Kidney glomerular epithelial cell (primary cell): ENCODE measurements around the gene ACADVL.

Experiments used
- DNase-seq: peaks from one replicate; lab custom pipeline; 2025; lab: John Stamatoyannopoulos, UW

ACADVL gene

GRCh38 chr17:7251661-7252175, 32.0 kb downstream of the ACADVL start, which contains the start of gene CTDNEP1:
Gene CTDNEP1, minus strand, starts transcription at chr17:7251734. Its CDS starts 438 bp downstream, at chr17:7251296.
- peak; percentile 98 for DNase-seq

DNA sequence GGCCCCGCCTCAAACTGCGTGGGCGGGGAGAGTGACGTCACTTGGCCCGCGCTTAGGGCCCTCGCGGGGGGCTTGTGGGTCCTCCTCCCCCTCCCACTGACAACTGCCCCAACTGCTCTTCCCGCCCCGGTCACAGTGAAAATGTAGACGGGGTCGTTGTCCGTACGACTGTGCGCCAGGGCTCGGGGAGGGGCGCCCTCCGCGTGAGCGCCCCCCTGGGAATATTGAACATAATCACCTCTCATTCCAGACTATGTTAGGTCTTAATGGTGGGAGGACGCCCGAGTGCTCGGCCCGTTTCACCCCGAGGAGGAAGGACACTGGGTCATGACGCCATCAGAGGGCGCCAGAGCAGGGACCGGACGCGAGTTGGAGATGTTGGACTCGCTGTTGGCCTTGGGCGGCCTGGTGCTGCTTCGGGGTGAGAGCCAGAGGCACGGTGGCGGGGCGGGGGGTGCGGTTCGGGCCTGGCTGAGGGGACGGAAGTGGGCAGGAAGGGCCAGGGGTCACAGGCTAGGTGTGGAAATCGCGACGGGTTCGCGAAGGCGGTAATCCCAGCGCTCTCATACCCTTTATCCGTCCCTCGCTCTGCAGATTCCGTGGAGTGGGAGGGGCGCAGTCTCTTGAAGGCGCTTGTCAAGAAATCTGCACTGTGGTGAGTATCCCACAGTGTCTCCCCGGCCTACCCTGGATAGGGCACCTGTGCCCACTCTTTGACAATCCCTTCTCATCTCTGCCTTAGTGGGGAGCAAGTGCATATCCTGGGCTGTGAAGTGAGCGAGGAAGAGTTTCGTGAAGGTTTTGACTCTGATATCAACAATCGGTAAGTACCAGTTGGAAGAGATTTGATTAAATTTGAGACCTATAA, 32.7 kb downstream of the ACADVL start, which contains the start of gene ELP5:
ELP5 (plus strand) TSS at position 40 of the 868 bp plus-strand sequence; CDS start at position 376, 336 bp downstream.
- DNase-seq: peak; percentile 81

DNA sequence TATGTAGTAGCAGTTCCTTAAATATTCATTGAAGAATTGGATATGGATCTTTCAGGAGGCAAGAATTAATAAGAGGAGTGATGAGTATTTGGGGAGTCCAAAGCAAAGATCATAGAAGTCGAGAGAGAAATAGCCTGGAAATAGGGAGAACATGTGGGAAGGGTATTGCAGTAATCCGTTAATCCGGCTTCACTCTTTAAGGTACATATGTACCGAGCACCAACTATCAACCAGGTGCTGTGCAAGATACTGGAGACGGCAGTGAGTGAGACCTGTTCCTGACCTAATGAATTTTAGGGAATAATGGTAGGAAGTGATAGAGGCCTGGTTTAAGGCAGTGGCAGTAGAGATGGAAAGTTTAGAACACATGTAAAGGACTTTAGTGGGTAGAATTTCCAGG, 33.3 kb downstream of the ACADVL start:
- no peak for DNase-seq

DNA sequence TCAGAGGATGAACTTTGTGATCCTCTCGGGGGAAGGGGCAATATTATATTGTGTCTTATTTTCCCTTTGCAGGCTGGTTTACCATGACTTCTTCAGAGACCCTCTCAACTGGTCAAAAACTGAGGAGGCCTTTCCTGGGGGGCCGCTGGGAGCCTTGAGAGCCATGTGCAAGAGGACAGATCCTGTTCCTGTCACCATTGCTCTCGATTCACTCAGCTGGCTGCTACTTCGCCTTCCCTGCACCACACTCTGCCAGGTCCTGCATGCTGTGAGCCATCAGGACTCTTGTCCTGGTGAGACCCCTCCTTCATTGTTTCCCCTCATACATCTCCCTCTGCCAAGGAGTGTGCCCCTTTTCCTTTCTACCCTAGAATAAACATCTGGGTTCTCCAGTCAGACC, 34.8 kb downstream of the ACADVL start:
- no peak for DNase-seq

DNA sequence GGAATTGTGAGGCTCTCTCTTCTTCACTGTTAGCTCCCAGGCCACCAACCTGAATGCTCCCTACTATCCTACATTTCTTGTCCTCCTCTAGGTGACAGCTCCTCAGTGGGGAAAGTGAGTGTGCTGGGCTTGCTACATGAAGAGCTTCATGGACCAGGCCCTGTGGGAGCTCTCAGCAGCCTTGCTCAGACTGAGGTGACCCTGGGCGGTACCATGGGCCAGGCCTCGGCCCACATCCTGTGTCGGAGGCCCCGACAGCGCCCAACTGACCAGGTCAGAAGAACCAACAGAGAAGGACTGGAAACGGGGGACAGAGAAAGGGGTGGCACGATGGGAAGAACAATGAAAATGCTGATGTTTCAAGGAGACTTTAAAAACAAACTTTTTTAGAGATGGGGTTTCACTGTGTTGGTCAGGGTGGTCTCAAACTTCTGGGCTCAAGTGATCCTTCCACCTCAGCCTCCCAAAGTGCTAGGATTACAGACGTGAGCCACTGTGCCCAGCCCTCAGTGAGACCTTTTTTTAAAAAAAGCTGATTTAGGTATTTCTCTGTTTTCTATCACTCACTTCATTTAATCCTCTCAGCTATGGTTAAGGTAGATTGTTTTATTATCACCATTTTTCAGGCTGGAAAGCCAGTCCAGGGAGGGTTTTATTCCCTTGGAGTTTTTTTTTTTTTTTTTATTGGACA, 37.2 kb downstream of the ACADVL start:
- no peak for DNase-seq

GRCh38 chr17:7258731-7259554, 39.2 kb downstream of the ACADVL start:
- DNase-seq: no peak

DNA sequence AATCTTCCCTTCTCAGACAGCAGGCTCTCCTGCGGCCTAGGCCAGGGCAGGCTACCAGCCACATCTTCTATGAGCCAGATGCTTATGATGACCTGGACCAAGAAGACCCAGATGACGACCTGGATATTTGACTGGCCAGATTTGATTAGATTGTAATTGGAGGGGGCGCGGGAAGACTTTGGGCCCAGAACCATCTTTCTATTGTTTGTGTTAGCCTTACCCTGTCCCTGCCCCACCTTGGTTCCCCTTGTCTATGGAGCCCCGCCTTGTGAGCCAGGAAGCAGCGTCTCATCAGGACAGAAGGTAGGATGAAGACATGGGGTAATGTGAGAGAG, 39.8 kb downstream of the ACADVL start:
- no peak for DNase-seq

GRCh38 chr17:7260151-7260550, 40.4 kb downstream of the ACADVL start:
- DNase-seq: no peak

DNA sequence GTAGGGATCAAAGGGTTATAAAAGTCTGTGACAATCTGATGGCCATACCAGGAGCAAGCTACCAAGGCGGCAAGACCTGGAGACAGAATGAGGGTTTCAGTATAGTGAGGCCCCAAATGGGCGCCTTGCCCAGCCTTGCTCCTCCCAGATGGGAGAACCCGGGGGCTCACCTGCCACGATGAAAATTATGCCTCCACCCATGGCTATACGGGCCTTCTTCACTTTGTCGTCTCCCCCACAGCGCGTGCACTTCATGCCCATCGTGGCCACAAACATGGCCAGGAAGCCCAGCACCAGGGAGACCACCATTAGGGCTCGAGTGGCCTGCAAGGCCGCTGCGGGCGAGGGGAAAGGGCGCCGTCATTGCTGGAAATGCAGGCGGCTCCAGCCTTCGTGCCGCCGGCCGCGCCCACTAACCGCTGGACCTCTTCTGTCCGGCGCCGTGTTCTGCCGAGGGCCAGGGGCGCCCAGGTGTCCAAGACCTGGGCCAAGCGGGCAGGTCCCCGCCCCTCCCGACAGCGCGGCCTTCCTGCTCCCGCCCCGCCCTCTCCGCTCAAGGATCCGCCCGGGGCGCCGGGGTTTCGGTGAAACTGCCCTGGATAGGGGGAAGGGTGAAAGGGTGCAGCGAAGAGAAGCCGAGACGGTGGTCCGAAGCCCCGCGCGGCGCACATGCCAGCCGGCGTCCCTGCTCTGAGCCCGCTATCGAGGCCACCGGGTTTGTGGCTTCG, 41.1 kb downstream of the ACADVL start:
- DNase-seq: no peak

GRCh38 chr17:7261379-7262191, 41.8 kb downstream of the ACADVL start:
- no peak for DNase-seq

DNA sequence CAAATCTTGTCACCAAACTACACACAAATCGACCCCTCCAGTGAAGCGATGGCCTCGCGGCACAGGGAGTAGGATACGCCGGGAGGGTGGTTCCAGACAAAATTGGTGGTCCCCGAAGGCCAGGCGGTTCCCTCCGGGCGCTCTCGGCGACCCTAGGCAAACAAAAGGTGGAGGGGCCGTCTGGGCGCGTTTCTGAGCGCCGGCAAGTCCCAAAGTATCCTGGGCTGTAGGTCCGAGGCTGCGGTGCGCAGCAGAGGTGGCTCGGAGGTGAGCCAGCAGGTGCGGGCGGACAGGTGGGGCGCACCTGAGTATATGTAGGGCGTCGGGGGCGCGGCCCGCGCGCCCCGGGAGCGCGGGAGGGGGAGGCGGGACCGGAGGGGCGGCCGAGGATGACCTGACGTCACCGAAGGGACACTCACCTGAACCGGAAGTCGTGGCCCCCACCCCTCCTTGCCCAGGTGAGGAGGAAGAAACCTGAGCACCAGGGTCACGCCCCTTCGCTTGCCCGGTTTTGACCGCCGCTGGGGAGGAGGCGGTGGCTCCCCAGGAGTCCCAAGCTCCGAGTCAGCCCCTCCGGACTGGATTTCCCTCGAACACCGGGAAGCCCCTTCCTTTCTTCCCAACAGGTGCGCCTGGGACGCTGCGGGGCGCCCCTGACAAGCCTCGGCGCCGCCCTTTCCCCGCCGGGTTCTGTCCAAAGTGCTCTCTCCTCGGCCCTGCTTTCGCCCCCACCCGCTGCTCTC, 42.6 kb downstream of the ACADVL start, which contains the start of gene CLDN7:
CLDN7 (minus strand) TSS at position 287 of the 743 bp plus-strand sequence. CDS start 435 bp downstream, outside the sequence.
- no peak for DNase-seq

GRCh38 chr17:7262935-7263800, 43.4 kb downstream of the ACADVL start:
- DNase-seq: no peak

- no peak for DNase-seq
These were observed 44.0 kb downstream of the ACADVL start for GRCh38 chr17:7263801-7264078.

- DNase-seq: no peak
These were observed 47.0 kb downstream of the ACADVL start for GRCh38 chr17:7266784-7267183.
